SK-N-MC (cell line): Measurements from ENCODE around the gene NUBPL.

ENCODE experiments used
- DNase-seq: peaks from one replicate; pipeline ENCODE4 v3.0.0-alpha.2; 2011; ENCODE audit warnings: low read depth, low spot score
- H3K27ac ChIP-seq: fragments of 200-600 bp; sonication (generic); 2 replicates; pipeline ENCODE4 v1.5.1; 2016; ENCODE audit warnings: mixed run types
- H3K36me3 ChIP-seq: fragments of 200-600 bp; sonication (generic); 2 replicates; pipeline ENCODE4 v1.6.1; 2017; ENCODE audit warnings: antibody characterized with exemption, low read length, mixed read lengths; ENCODE audit not compliant: insufficient read depth
- H3K4me3 ChIP-seq: fragments of 200-600 bp; sonication (generic); 2 replicates; pipeline ENCODE4 v1.5.1; 2016
- H3K9ac ChIP-seq: fragments of 200-600 bp; sonication (generic); 2 replicates; pipeline ENCODE4 v1.8.0; 2017; ENCODE audit warnings: mixed run types, mixed read lengths; ENCODE audit not compliant: insufficient read length
- H3K9me3 ChIP-seq: fragments of 200-600 bp; sonication (generic); 2 replicates; pipeline ENCODE4 v1.6.1; 2017; ENCODE audit warnings: low read depth, mild to moderate bottlenecking, antibody characterized with exemption, low read length, moderate library complexity, mixed read lengths
- EZH2 ChIP-seq: fragments of 200-600 bp; sonication (generic); IDR thresholded peaks from one replicate; pipeline ENCODE4 v1.6.1; 2017; ENCODE audit warnings: antibody characterized with exemption
- FOXP2 ChIP-seq: optimal IDR thresholded peaks from 2 replicates; pipeline ENCODE3; 2011; ENCODE audit warnings: mild to moderate bottlenecking, moderate library complexity; ENCODE audit not compliant: insufficient read depth; ENCODE audit errors: extremely low read length, control extremely low read depth
- POLR2AphosphoS5 ChIP-seq: IDR thresholded peaks from 2 replicates; pipeline ENCODE4 v1.6.1; 2012; ENCODE audit warnings: mild to moderate bottlenecking, low read depth, low read length, borderline replicate concordance

NUBPL gene

DNA sequence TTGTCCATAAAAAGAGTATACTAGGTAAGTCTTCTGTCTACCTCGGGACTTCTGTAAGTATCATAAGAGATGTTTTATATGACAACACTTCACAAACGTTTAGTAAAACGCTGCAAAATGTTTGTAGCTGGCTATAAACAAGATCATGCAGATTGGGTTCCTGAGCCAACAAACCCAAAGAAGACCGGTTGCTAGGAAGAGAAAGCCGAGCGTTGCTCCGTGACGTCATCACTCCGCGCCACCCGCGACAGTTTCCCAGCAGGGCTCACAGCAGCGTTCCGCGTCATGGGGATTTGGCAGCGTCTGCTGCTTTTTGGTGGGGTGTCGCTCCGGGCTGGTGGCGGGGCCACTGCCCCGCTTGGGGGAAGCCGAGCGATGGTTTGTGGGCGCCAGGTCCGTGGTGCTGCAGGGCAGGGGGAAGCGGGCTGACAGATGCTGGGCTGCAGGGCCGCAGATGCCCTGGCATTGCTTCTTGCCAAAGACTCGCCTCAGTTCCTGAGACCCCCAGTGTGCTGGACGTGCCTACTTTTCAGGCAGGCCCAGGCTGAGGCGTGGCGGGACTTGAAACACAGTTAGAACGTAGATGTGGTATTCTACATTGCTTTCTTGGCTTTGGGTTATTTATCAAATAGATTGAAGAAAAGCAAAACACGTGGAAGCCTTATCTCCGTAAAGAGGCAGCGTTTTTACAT, at the start of gene NUBPL:
NUBPL (plus strand) TSS at position 250 of the 692 bp plus-strand sequence; CDS start at position 286, 36 bp downstream.
- Histone ChIP-seq H3K9me3 (no peaks in the 10 kb centered on the region), H3K36me3 (peaks cover under 1% of the 10 kb centered on the region), H3K27ac (peak within 1 kb of the TSS; percentile 69; the same call in 1 of the 2 replicates), H3K4me3 (peak within 1 kb of the TSS; percentile 96), H3K9ac (peak within 1 kb of the TSS; percentile 93)
- peak; percentile 92 for TF ChIP-seq POLR2AphosphoS5
- TF ChIP-seq FOXP2, result no peak
- peak; percentile 82 for DNase-seq

- TF ChIP-seq FOXP2 (no peak), EZH2 (no peak), POLR2AphosphoS5 (no peak)
- Histone ChIP-seq H3K4me3 (no peak overlapping the region), H3K36me3 (no peaks in the 10 kb centered on the region), H3K27ac (no peak overlapping the region), H3K9me3 (no peaks in the 10 kb centered on the region), H3K9ac (no peak overlapping the region)
- no peak for DNase-seq
Observed at GRCh38 chr14:31527087-31527486, 34.1 kb upstream of the NUBPL start.

- TF ChIP-seq POLR2AphosphoS5 (no peak), FOXP2 (no peak), EZH2 (no peak)
- no peak for DNase-seq
- Histone ChIP-seq H3K9me3 (no peaks in the 10 kb centered on the region), H3K27ac (no peak overlapping the region), H3K9ac (no peak overlapping the region), H3K4me3 (no peak overlapping the region), H3K36me3 (no peaks in the 10 kb centered on the region)
Observed at GRCh38 chr14:31527546-31527945, 33.7 kb upstream of the NUBPL start.

DNA sequence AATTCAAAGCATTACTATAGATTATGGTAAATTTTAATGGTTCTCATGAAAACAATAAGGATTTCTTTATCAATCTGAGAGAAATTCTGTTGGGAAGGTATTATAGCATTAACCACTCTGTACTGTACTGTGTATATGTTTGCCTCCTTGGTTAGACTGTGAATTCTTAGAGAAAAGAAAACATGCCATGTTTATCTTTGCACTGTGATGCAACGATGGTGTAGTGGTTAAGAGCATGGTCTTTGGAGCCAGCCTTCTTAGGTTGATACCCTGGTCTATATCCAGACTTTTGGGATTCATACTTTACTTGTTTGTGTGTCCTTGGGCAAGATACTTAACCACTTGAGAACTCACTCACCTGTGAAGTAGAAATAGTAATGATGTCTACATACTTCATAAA, 32.2 kb upstream of the NUBPL start:
- no peak overlapping the region for H3K4me3 ChIP-seq
- no peak overlapping the region for H3K9ac ChIP-seq
- no peaks in the 10 kb centered on the region for H3K9me3 ChIP-seq
- H3K27ac ChIP-seq, result no peak overlapping the region
- DNase-seq, result no peak
- no peaks in the 10 kb centered on the region for H3K36me3 ChIP-seq
- TF ChIP-seq FOXP2 (no peak), EZH2 (no peak), POLR2AphosphoS5 (no peak)

DNA sequence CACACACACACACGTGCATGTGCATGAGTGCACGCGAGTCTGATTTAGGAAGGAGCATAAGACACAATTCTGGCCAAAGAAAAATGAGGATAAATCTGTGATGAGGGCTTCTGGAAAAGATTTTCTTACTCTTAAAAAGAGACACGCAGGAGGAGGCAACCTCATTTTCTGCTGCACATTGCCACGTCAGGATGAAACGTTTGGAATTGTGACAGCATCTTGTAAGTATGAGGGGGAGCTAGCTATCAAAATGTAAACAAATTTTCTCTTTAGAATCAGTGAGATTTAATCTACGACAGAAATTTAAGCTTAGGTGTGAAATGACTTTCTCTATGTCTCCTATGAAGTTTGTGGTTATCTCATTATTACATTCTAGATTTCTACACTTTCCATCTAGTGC, 31.1 kb upstream of the NUBPL start:
- no peak for TF ChIP-seq EZH2
- no peak for TF ChIP-seq FOXP2
- TF ChIP-seq POLR2AphosphoS5, result no peak
- no peak for DNase-seq
- H3K4me3 ChIP-seq, result no peak overlapping the region
- no peak overlapping the region for H3K9ac ChIP-seq
- no peaks in the 10 kb centered on the region for H3K9me3 ChIP-seq
- no peaks in the 10 kb centered on the region for H3K36me3 ChIP-seq
- no peak overlapping the region for H3K27ac ChIP-seq

DNA sequence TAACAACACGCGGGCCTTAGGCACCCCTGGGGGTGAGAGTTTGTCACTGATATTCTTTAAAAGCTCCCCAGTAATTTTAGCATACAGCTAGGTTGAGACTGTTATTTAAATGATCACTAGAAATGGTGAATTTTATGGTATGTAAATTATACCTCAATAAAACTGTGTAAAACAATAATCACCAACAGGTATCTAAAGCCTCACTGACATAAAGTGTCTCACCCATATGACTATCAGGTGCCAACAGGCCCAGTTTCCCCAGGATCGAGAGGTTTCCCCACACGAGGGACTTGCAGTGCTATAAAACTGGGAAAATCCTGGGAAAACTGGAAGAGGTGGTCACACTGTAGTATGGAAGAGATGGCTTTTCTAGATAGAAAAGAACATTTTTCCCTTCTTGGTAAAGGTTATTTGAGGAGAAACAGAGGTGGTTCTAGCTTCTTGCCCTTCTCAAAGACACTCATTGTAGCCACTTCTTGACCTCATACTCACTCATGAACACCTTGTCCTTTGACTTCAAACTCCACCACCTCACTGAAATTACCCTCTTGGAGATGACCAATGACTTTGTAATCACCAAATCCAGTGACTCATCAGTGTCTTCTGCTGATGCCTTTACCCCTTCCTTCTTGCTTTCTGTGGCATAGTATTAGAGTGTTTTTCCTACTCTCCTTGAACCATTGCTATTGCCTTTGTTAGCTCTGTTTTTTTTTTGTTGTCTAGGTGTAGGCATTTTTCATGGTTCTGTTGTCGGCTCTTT, 24.8 kb upstream of the NUBPL start:
- DNase-seq, result no peak
- TF ChIP-seq FOXP2 (no peak), EZH2 (no peak), POLR2AphosphoS5 (no peak)
- Histone ChIP-seq H3K9ac (no peak overlapping the region), H3K4me3 (no peak overlapping the region), H3K36me3 (no peaks in the 10 kb centered on the region), H3K9me3 (no peaks in the 10 kb centered on the region), H3K27ac (no peak overlapping the region)

GRCh38 chr14:31541702-31542101, 19.5 kb upstream of the NUBPL start:
- no peak for DNase-seq
- Histone ChIP-seq H3K9ac (no peak overlapping the region), H3K4me3 (no peak overlapping the region), H3K27ac (no peak overlapping the region), H3K9me3 (no peaks in the 10 kb centered on the region), H3K36me3 (no peaks in the 10 kb centered on the region)
- no peak for TF ChIP-seq FOXP2
- TF ChIP-seq POLR2AphosphoS5, result no peak
- no peak for TF ChIP-seq EZH2

DNA sequence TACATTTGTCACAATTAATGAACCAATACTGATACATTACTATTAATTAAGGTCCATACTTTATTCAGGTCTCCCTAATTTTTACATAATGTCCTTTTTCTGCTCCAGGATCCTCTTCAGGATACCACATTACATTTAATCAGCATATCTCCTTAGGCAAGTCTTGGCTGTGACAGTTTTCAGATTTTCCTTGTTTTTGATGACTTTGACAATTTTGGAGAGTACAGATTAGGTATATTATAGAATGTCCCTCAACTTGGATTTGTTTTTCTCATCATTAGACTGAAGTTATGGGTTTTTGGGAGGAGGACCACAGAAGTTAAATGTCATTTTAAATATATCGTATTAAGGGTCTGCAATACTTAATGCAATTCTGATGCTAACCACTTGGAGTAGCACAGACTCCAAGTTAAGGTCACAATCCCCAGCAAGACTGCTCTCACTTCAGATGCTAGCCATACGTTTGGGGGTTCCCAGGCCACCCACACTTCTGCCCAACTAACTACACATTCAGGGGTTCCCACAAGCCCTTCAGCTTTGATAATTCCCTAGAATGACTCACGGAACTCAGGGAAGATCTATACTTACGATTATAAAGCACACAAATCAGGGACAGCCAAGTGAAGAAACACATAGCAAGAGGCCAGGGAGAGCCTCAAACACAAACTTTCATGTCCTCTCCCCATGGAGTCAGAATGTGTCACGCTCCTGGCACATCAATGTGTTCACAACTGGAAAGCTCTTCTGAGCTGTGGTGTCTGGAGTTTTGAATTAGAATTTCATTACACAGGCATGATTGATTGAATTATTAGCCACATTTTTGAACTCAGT, 17.0 kb upstream of the NUBPL start:
- Histone ChIP-seq H3K9me3 (no peaks in the 10 kb centered on the region), H3K27ac (no peak overlapping the region), H3K36me3 (no peaks in the 10 kb centered on the region), H3K4me3 (no peak overlapping the region), H3K9ac (no peak overlapping the region)
- TF ChIP-seq FOXP2 (no peak), EZH2 (no peak), POLR2AphosphoS5 (no peak)
- DNase-seq, result no peak
